Loucy (cell line): ENCODE measurements around the gene PODN.

ENCODE experiments used
- CTCF ChIP-seq: fragments of 200-600 bp; sonication (generic); conservative IDR thresholded peaks from 2 replicates; pipeline ENCODE4 v1.5.1; 2014; ENCODE audit warnings: mild to moderate bottlenecking, antibody characterized with exemption, low read length
- EZH2phosphoT487 ChIP-seq: fragments of 200-600 bp; IDR thresholded peaks from 2 replicates; pipeline ENCODE4 v1.6.1; 2018; ENCODE audit warnings: antibody characterized with exemption, mild to moderate bottlenecking, moderate library complexity, borderline replicate concordance

GRCh38 chr1:53121319-53122172 is 59.5 kb downstream of the PODN start:
- no peak for TF ChIP-seq CTCF
- TF ChIP-seq EZH2phosphoT487, result no peak
